HepG2 (cell line): ENCODE measurements around the gene ACAA2. TPM values are rescaled to one million over a fixed set of nuclear protein-coding genes. Genes with fewer than 3 reads are reported as not detected.

Source experiments
- ATAC-seq: fragments of 200-7000 bp; cut with Tn5 transposase; 3 replicates; pipeline ENCODE4 v1.9.1; 2020; ENCODE audit warnings: mild to moderate bottlenecking, moderate library complexity
- BruUV-seq: library from RNA; stranded (reverse); fragments of 400-500 nt; replicated peaks from 2 replicates; lab custom pipeline; 2021; lab: Mats Ljungman, UMichigan
- CTCF ChIA-PET: fragments of 300-600 bp; formaldehyde crosslinking; extraction: SDS; loops from one replicate; lab custom pipeline; 2021; ENCODE audit warnings: low total read pairs, inconsistent platforms, low intra/inter-chr PET ratio; lab: Yijun Ruan, JAX
- POLR2A ChIA-PET: fragments of 350-600 bp; sonication (Branson Sonifier 250); formaldehyde crosslinking; loops from one replicate; lab custom pipeline; 2020; ENCODE audit warnings: antibody characterized with exemption, inconsistent platforms; lab: Yijun Ruan, JAX
- DNase-seq: peaks from one replicate; pipeline ENCODE4 v3.0.0-alpha.2; 2015; ENCODE audit warnings: low spot score
- FAIRE-seq: peaks from 3 replicates; lab custom pipeline; 2011; peaks lifted over from hg19 to GRCh38; lab: Jason Lieb, UNC
- H2AFZ ChIP-seq: one replicate; pipeline ENCODE4 v1.6.1; 2011; ENCODE audit warnings: low read length, inconsistent platforms
- H3K27ac ChIP-seq: fragments of 300-600 bp; 3 replicates; pipeline ENCODE4 v1.8.0; 2011; ENCODE audit warnings: mixed run types, mild to moderate bottlenecking, mixed read lengths, low read length, inconsistent platforms; ENCODE audit not compliant: insufficient read depth; ENCODE audit errors: extremely low read length
- H3K27me3 ChIP-seq, 2 experiments: fragments of 200-600 bp in 1 of 2; 2 replicates in 1 of 2; 3 replicates in 1 of 2; pipeline versions ENCODE4 v1.6.0 to v1.8.0; 2011; ENCODE audit warnings: low read length in 2 of 2, mild to moderate bottlenecking in 2 of 2, moderate library complexity in 2 of 2, inconsistent platforms in 1 of 2; ENCODE audit not compliant: insufficient read depth in 2 of 2, control insufficient read depth in 1 of 2
- H3K36me3 ChIP-seq, 2 experiments: fragments of 200-600 bp in 1 of 2; replicated peaks in 1 of 2; 2 replicates in 1 of 2; 3 replicates in 1 of 2; pipeline versions ENCODE4 v1.5.1 to v1.8.0; 2011; ENCODE audit warnings: low read length in 2 of 2, inconsistent platforms in 1 of 2; ENCODE audit not compliant: insufficient read depth in 2 of 2, control insufficient read depth in 1 of 2
- H3K4me1 ChIP-seq: 2 replicates; pipeline ENCODE4 v1.5.1; 2012; ENCODE audit warnings: low read length, inconsistent platforms; ENCODE audit not compliant: insufficient read depth
- H3K4me2 ChIP-seq: 2 replicates; pipeline ENCODE4 v1.6.0; 2011; ENCODE audit warnings: low read depth, low read length, inconsistent platforms
- H3K4me3 ChIP-seq, 3 experiments: fragments of 200-600 bp in 1 of 3; sonication (generic), shearing (Covaris generic) in 1 of 3; replicated peaks in 1 of 3; 2 replicates each; pipeline ENCODE4 v1.5.1; 2011 to 2016; ENCODE audit warnings: low read length in 3 of 3, inconsistent platforms in 2 of 3, low read depth in 2 of 3, mild to moderate bottlenecking in 2 of 3, control low read depth in 1 of 3, mixed read lengths in 1 of 3; ENCODE audit not compliant: insufficient read depth in 1 of 3
- H3K79me2 ChIP-seq: one replicate; pipeline ENCODE4 v1.6.1; 2011; ENCODE audit warnings: low read length, inconsistent platforms; ENCODE audit not compliant: insufficient read depth
- H3K9ac ChIP-seq: 2 replicates; pipeline ENCODE4 v1.6.0; 2011; ENCODE audit warnings: mild to moderate bottlenecking, low read depth, low read length, inconsistent platforms; ENCODE audit not compliant: insufficient read depth
- H3K9me3 ChIP-seq: 2 replicates; pipeline ENCODE4 v1.5.1; 2012; ENCODE audit warnings: mild to moderate bottlenecking, low read length
- H4K20me1 ChIP-seq: 2 replicates; pipeline ENCODE4 v1.6.0; 2011; ENCODE audit warnings: inconsistent platforms, mild to moderate bottlenecking, low read length, moderate library complexity; ENCODE audit not compliant: insufficient read depth
- FOXC1 ChIP-seq: sonication (generic); formaldehyde crosslinking; IDR thresholded peaks from 2 replicates; pipeline ENCODE4 v1.8.0; 2022; ENCODE audit warnings: mild to moderate bottlenecking, missing genetic modification reagents, borderline replicate concordance
- IRF2 ChIP-seq: IDR thresholded peaks from 2 replicates; pipeline ENCODE4 v1.6.1; 2018; ENCODE audit warnings: missing genetic modification reagents, missing compliant biosample characterization
- MIER2 ChIP-seq: IDR thresholded peaks from 2 replicates; pipeline ENCODE4 v1.6.1; 2016; ENCODE audit warnings: missing biosample characterization, missing genetic modification reagents
- NBN ChIP-seq: fragments of 450-650 bp; conservative IDR thresholded peaks from 2 replicates; pipeline ENCODE4 v1.6.1; 2017
- SETDB1 ChIP-seq: sonication (generic); formaldehyde crosslinking; IDR thresholded peaks from 2 replicates; pipeline ENCODE4 v1.5.1; 2020; ENCODE audit warnings: missing genetic modification reagents, mild to moderate bottlenecking, borderline replicate concordance
- ZNF12 ChIP-seq: sonication (generic); formaldehyde crosslinking; IDR thresholded peaks from 2 replicates; pipeline ENCODE4 v1.5.0; 2020; ENCODE audit warnings: missing genetic modification reagents
- ZNF280D ChIP-seq: sonication (generic); formaldehyde crosslinking; IDR thresholded peaks from 2 replicates; pipeline ENCODE4 v1.5.1; 2020; ENCODE audit warnings: mild to moderate bottlenecking, missing genetic modification reagents
- ZNF556 ChIP-seq: sonication (generic); formaldehyde crosslinking; IDR thresholded peaks from 2 replicates; pipeline ENCODE4 v1.4.0; 2020; ENCODE audit warnings: mild to moderate bottlenecking, missing genetic modification reagents, borderline replicate concordance
- ZNF567 ChIP-seq: sonication (generic); formaldehyde crosslinking; IDR thresholded peaks from 2 replicates; pipeline ENCODE4 v1.8.1; 2023; ENCODE audit warnings: mild to moderate bottlenecking, missing genetic modification reagents, borderline replicate concordance
- ZNF792 ChIP-seq: IDR thresholded peaks from 2 replicates; pipeline ENCODE4 v1.6.1; 2016
- ZSCAN9 ChIP-seq: IDR thresholded peaks from 2 replicates; pipeline ENCODE4 v1.6.1; 2016; ENCODE audit warnings: borderline replicate concordance
- WGBS: methylation state at CpG from one replicate; pipeline ENCODE4 v1.1.6; 2017; ENCODE audit warnings: low lambda C conversion rate; 5-methylcytosine and 5-hydroxymethylcytosine counted together
- in situ Hi-C: cut with HindIII; loops from 2 replicates; pipeline ENCODE4 v1.10.0; 2017; ENCODE audit warnings: low pct_unique_long_range_greater_than_20kb; ENCODE audit not compliant: extremely low pct_ligation_motif_present
- intact Hi-C: fragments of 100-400 bp; cut with micrococcal nuclease; formaldehyde crosslinking; loops from one replicate; pipeline ENCODE4 v1.10.0; 2022; ENCODE audit not compliant: unreplicated experiment
- polyA plus RNA-seq, 8 experiments: library from polyadenylated mRNA; depleted of rRNA in 3 of 8; stranded (reverse) in 7 of 8; unstranded in 1 of 8; fragments of >200 nt; fragmentation: Illumina TruSeq in 4 of 8; extraction: Trizol in 4 of 8; gene quantifications; 2 replicates each; pipeline versions ENCODE4 v1.2.1 to v1.2.3, GENCODE V29; 2011 to 2016; ENCODE audit warnings: low read depth in 4 of 8, missing spikeins in 1 of 8, mixed read lengths in 1 of 8; ENCODE audit not compliant: insufficient read depth in 1 of 8
- total RNA-seq, 5 experiments: library from RNA; depleted of rRNA; stranded (reverse); fragments of >200 nt; fragmentation: Illumina TruSeq; extraction: Trizol; gene quantifications; 2 replicates each; pipeline ENCODE4 v1.2.3, GENCODE V29; 2016; ENCODE audit warnings: low read depth in 1 of 5
- TF ChIP-seq, protein P1 (sequence below): sonication (generic); formaldehyde crosslinking; IDR thresholded peaks from 2 replicates; pipeline ENCODE4 v1.4.0; 2020; ENCODE audit warnings: missing genetic modification reagents

ACAA2 gene
- total and polyA plus RNA-seq, 2 of the 13 experiments (the other 11 are each of a cell fraction or from before 2014, with no cell fraction given): 51.6 to 182 TPM

- DNase-seq: no peak
- H3K27ac ChIP-seq: no peak overlapping the region
Observed at GRCh38 chr18:49817947-49818346, 4.6 kb upstream of the ACAA2 start.

More at GRCh38 chr18:49817947-49818346, 4.6 kb upstream of the ACAA2 start:
- no peak overlapping the region for H3K9ac ChIP-seq
- BruUV-seq: no TSS peak
- no peak for TF ChIP-seq ZNF567 (CRISPR knock-in tag)
- TF ChIP-seq NBN: no peak
- no peak for TF ChIP-seq ZNF12
- TF ChIP-seq ZNF280D (CRISPR knock-in tag): no peak
- no peak for TF ChIP-seq FOXC1 (CRISPR knock-in tag)
- TF ChIP-seq ZNF792: no peak
- TF ChIP-seq ZNF556 (CRISPR knock-in tag): no peak
- no peak for TF ChIP-seq IRF2
- TF ChIP-seq, protein P1, sequence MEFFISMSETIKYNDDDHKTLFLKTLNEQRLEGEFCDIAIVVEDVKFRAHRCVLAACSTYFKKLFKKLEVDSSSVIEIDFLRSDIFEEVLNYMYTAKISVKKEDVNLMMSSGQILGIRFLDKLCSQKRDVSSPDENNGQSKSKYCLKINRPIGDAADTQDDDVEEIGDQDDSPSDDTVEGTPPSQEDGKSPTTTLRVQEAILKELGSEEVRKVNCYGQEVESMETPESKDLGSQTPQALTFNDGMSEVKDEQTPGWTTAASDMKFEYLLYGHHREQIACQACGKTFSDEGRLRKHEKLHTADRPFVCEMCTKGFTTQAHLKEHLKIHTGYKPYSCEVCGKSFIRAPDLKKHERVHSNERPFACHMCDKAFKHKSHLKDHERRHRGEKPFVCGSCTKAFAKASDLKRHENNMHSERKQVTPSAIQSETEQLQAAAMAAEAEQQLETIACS (CRISPR knock-in tag): no peak
- TF ChIP-seq SETDB1: no peak
- no peak for TF ChIP-seq ZSCAN9 (CRISPR knock-in tag)
- no peak for TF ChIP-seq MIER2 (CRISPR knock-in tag)
- no peak overlapping the region for H3K4me3 ChIP-seq
- WGBS: 100% methylated on average over 5 of the region's 5 CpGs
- H3K9me3 ChIP-seq: no peaks in the 10 kb centered on the region
- CTCF ChIA-PET: no interaction called here
- ATAC-seq (no peak), FAIRE-seq (no peak)
- H3K4me1 ChIP-seq: peaks cover 16% of the 10 kb centered on the region
- H3K36me3 ChIP-seq: no peaks in the 10 kb centered on the region
- POLR2A ChIA-PET: no interaction called here
- no peak overlapping the region for H3K4me2 ChIP-seq
- H3K79me2 ChIP-seq: peaks cover 9% of the 10 kb centered on the region
- no peak overlapping the region for H2AFZ ChIP-seq
- intact Hi-C loops (no loop called here), in situ Hi-C loops (no loop called here)
- no peaks in the 10 kb centered on the region for H4K20me1 ChIP-seq
- H3K27me3 ChIP-seq: no peaks in the 10 kb centered on the region
